HG03095 (cell line): ENCODE results near the gene AQP4.

Experiments
- ATAC-seq: cut with Tn5 transposase; IDR thresholded peaks from one replicate; pipeline ENCODE4 v1.9.1; 2021; ENCODE audit warnings: moderate library complexity; ENCODE audit not compliant: unreplicated experiment

AQP4 gene

DNA sequence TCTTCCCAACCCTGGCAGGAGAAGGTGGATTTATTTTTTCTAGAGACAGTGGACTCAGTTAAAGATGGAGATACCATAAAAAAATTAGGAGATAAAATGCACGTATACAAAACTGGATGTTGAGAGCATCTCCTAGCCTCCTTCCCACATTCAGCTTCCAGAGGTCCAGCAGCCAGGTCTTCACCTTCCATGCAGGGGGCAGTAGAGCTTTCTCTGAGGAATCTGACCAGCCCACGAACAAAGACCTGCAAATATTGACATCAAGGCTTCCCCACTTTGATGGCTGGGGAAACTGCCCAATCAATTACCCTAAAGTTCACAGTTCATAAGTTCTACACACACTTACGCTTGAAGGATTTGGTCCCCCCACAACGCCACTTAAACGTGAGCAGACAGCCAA is 24.5 kb downstream of the AQP4 start:
- no peak for ATAC-seq

DNA sequence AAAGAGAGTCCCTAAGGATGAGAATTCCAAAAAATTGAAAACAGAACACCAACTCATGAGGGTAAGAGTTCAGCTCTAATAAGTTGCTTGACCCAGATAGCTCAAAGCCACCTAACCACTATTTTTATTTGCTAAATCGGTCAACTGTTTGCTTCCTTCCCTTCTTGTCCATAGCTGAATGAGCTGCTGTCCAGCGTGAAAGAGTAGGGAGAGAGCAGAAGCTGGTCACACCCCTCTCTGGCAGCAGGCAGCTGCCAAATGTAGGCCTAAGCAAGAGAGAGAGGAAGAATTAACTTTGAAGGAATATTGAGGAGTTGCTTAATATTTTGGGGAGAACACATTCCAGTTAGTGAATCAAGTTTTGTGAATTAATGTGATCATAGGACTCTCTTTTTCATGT is 25.9 kb downstream of the AQP4 start:
- ATAC-seq = no peak

DNA sequence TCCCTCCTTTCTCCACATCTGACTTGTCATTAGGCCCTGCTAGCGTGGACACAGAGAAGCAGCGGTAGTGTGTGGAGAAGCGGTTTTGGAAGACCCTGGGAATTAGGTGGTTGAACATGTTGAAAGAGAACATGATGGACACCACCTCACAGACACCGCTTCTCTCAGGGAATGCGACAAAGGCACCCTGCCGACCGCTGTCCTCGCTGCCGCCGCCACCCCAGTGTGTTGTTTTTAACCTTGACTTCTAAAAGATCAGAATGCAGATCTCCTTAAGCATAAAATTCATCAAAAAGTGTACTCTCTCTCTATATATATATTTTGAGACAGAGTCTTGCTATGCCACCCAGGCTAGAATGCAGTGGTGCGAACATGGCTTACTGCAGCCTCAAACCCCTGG is 33.2 kb downstream of the AQP4 start:
- no peak for ATAC-seq

DNA sequence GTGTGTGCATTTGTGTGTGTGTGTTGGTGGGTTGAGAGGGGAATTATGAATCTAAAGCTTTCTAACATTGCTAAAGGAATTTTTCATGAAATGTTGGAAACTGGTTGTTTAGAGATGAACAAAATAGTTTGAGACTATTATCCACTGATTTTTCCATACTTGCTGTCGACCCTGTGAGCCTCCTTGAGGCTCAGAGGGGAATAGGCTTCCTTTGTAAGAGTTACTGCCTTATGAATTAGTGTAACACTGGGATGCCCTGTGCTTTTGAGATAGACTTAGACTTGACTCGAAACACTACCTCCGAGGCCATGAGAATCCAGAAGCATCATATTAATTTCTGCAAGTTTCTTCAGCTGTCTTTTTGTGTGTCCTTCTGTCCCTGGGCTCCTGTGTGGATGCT is 37.9 kb downstream of the AQP4 start:
- ATAC-seq = no peak

DNA sequence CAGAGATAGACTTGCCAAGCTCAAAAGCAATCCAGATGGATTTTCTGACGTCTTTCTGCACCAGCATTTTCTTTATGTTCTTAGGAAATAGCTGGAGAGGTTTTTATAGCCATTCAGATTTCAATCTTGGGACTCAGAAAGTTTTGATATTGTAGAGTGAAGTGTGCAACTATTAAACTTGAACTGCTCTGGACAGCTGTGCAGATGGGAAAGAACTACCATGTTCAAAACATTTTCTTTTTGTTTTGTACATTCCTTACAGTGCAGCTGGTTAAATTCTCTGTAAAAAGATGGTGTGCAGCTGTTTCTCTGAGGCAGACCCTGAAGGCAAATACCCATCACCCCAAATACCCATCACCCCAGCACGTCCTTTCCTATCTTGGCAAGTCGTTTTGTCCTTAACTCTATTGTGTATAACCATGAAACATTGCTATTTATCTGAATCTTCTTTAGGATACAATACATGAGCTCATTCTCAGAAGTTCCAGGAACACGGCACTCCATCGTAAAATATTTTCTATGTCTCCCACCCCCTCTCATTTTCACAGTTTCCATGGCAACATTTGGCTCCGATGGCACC is 38.8 kb downstream of the AQP4 start:
- no peak for ATAC-seq

DNA sequence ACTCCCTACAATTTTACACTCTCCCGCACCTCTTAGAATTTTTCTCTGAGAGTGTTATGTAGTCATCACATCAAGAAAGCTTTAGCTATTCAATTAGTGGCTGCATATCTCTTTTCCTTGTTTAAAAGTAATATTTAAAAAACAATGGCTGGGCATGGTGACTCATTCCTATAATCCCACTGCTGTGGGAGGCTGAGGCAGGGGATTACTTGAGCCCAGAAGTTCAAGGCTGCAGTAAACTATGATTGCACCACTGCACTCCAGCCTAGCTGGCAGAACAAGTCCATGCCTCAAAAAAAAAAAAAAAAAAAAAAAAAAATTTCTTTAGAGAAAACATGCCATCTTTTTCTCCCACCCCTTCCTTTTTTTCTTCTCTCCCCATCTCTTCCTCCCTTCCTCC is 44.3 kb downstream of the AQP4 start:
- ATAC-seq = no peak

DNA sequence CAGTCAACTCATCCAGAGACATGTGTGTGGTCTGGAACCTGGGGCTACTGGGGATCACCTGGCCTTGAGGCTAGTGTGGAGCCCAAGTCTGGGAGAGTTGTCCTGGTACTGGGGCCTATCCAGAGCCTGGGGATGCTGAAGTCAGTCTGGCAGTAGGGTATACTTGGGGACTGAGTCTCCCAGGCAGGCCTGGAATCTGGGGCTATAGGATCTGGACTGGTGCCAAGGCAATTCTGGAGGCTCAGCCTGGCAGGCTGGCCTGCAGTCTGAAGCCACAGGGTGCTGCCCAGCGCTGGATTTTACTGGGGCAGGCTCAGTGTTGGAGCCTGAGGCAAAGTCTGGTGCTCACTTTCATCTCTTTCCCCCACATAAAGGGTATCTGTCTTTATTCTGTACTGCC is 46.5 kb downstream of the AQP4 start:
- no peak for ATAC-seq

DNA sequence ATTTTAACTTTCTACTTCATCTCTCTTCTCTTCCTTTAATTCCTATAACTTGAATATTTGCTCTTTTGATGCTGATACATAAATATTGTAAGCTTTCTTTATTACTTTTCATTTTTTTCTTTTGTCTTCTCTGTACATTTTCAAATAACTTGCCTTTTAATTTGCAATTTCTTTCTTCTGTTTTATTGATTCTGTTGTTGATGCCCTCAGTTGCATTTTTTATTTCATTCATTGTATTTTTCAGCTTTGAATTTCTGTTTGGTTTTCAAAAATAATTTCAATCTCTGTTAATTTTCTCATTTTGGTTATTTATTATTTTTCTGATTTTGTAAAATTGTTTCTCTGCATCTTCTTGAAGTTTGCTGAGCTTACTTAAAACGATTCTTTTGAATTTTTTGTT is 47.0 kb downstream of the AQP4 start:
- ATAC-seq = no peak

DNA sequence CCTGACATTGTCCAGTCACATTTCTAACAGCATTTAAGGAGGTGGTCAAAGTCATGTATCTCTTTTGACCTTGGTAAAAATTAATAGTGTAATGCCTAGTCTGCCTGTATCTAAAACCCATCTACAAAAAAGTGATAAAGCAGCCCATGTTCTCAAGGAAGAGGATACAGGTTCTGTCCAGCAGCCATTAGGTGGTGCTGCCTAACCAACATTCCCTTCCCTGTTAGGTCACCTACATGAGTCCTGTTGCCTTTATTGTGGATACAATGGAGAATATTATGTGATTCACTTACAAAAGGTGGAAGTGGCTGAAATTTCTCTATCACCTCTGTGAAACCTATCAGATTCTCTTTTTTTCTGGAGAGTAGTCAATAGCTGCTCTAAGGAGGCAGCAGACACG is 52.5 kb downstream of the AQP4 start:
- no peak for ATAC-seq

DNA sequence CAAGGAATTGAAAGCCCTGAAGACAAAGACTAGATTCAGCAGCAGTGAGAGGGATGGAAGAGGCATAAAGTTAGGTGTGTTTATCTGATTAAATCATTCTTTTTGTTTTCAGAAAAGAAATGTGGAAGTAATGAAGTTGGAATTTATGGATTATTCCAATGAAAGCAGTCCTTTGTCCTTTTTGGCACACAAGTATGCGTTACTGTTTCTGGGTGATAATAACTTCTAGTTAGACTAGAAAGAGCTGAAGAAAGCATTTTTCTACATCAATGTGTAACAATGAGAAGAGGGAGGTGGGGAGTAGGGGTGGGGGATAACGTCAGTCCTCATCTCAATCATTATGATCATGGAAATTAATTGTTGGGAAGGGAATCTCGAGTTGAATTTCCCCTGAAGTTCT is 53.0 kb downstream of the AQP4 start:
- ATAC-seq = no peak

DNA sequence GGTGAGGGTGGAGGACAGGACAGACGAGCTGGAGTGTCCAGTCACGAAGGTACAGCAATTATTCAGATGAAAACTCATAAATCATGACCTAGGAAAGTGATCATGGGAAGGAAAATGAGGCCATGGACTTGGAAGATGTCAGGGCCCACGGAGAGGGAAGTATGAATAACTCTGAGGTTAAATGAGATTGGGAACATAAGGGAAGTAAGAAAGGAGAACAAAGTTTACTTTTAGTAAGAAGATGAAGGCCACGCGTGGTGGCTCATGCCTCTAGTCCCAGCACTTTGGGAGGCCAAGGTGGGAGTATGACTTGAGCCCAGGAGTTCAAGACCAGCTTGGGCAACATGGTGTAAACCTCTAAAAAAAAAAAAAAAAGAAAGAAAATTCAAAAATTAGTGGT is 56.2 kb downstream of the AQP4 start:
- ATAC-seq = no peak

DNA sequence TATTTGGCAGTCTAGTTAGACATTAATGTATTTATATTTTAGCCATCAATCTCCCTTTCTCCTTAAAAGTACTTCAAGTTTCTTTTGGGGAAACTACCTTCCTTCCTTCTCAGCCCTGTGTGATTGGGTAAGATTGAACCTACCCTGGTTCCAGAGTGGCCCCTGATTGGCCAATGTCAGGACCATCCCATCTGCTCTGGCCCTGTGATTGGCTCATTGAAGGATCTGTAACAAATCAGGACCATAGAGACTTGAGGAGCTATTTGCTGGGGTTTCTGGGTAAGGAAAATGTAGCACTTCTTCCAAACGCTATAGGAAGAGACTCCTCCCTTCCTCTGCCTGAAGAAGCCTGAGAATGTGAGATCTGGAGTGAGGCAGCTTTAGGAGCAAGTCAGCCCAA is 59.3 kb downstream of the AQP4 start:
- ATAC-seq = no peak

DNA sequence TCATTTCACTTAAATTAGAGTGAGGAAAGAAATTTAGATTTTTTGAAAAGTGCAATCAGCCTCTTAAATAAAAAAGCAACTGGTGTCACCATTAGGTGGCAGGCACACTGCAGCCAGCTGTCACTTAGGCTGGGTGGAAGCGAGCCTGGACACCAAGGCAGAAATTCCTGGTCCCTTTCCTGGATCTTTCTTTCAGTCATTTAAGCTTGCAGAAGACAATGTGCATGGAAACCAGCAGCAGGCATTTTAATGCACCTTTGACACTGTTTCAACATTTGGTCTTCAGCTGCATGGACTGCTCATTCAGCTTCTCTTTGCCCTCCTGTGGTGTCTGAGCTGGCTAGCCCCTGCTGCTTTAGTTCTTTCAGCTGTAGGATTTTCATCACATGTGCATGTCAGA is 61.0 kb downstream of the AQP4 start:
- no peak for ATAC-seq

DNA sequence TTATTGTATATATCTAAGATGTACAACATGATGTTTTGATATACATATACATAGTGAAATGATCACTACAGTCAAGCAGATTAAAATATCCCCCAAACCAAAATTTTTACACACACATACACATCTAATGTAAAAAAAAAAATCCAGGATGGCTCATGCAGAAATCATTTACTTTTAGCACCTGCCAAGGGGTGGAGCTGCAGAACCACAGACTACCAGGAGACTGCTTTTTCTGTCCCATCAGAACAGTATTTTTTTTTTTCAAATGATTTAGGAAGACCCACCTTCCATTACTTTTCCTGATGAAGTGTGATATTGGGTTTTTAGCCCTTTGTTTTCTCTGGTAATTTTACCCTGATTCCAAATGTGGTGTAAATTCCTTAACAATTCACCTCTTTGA is 61.9 kb downstream of the AQP4 start:
- no peak for ATAC-seq

DNA sequence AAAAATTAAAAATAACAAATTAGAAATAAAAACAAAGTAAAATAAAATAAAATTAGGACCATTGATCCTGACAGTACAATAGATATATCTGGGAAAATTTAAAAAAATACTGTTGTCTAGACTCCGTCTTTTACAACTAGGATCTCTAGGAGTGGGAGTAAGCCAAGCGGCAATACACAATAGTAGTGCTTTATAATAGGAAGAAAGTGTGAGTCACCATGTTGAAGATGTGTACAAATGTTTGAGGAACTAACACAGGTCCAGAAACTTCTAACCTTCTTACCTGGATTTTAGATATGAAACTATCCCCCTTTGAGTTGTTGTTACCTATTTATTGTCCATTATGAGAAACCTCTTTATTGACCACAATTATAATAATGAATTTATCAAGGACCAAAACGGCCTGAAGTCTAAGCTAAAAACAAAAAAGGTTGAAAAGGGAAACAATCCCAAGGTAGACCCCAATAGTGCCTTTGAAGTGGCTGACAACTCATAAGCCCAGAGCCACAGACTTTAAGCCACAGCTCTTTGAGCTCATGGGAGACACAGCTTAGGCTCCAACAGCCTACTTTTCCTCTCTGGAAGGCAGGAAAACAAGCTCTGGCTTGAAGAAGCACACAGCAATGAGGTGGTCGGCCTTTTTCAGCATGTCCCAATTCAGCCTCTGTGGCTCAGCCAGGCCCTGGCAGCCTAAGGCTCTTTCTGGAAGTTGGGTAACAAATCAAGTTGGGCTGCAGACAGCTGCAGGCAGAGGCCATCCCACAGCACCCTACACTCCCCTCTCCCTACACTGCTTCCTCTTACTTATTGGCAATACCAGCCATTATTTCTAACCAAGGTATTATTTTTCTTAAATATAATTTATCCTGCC is 62.9 kb downstream of the AQP4 start:
- ATAC-seq = no peak
